HG03045 (cell line): Measurements from ENCODE around the gene UTP3.
"Not testable (repeated sequence)": the region's sequence is repeated elsewhere in the genome, so short reads cannot be mapped to it uniquely, and the experiment has no call there.

Source experiments
- ATAC-seq: cut with Tn5 transposase; IDR thresholded peaks from one replicate; pipeline ENCODE4 v1.9.1; 2021; ENCODE audit warnings: mild to moderate bottlenecking, moderate library complexity; ENCODE audit not compliant: unreplicated experiment

UTP3 gene, protein sequence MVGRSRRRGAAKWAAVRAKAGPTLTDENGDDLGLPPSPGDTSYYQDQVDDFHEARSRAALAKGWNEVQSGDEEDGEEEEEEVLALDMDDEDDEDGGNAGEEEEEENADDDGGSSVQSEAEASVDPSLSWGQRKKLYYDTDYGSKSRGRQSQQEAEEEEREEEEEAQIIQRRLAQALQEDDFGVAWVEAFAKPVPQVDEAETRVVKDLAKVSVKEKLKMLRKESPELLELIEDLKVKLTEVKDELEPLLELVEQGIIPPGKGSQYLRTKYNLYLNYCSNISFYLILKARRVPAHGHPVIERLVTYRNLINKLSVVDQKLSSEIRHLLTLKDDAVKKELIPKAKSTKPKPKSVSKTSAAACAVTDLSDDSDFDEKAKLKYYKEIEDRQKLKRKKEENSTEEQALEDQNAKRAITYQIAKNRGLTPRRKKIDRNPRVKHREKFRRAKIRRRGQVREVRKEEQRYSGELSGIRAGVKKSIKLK

GRCh38 chr4:70687821-70688794, at the start of gene UTP3:
Gene UTP3, plus strand, starts transcription at chr4:70688532. Its CDS starts 146 bp downstream, at chr4:70688678.
- peak; percentile 93 for ATAC-seq

DNA sequence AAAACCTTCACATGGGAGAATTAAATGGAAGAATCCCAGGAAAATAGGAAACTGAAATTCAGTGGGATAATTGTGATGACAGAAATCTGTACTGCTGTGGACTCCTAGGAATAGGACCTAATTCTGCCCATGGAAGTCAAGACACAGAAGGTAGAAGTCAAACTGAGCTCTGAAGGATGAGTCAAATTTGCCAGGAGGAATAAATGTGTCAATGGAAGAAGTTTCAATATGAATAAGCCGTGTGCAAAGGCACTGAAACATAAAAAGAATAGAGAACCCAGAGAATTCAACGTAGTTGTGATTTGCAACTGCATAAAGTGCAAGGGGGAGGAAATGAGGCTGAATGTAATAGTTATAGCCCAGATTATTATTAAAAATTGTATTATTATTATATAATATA, 48.1 kb upstream of the UTP3 start:
- no peak for ATAC-seq

DNA sequence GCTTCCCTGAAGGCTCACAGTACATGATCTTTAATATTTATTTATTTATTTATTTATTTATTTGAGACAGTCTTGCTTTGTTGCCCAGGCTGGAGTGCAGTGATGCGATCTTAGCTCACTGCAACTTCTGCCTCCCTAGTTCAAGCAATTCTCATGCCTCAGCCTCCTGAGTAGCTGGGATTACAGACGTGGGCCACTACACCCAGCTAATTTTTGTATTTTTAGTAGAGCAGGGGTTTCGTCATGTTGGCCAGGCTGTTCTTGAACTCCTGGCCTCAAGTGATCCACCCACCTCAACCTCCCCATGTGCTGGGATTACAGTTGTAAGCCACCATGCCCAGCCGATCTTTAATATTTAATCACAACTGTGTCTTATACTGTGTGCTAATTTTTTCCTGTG, 37.6 kb upstream of the UTP3 start:
- not testable (repeated sequence) for ATAC-seq

DNA sequence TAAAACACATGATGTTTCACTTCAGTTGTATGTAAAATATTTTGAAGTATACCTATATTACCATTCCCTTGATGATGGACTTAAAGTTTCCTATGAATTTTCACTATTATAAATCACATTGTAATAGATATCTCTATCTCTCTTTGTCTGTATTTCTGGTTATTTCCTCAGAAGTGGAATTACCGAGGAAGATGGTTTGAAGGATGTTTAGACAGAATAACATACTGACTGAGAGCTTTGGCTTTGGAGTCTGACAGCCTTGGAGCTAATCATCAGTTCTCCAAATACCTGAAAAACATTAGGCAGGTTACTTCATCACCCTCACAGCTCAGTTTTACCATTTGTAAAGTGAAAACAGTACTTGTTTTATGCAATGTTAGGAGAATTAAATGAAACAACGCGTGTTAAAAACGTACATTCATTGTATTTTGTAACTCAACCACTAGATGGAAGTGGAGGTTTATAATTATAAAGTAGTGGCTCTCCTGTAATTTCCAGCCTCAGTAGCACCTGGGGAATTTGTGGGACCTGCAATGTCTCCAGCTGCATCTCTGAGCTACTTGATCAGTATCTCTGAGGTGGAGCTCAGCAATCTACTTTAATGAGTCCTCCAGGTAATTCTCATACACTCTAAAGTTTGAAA, 36.3 kb upstream of the UTP3 start:
- ATAC-seq = no peak

DNA sequence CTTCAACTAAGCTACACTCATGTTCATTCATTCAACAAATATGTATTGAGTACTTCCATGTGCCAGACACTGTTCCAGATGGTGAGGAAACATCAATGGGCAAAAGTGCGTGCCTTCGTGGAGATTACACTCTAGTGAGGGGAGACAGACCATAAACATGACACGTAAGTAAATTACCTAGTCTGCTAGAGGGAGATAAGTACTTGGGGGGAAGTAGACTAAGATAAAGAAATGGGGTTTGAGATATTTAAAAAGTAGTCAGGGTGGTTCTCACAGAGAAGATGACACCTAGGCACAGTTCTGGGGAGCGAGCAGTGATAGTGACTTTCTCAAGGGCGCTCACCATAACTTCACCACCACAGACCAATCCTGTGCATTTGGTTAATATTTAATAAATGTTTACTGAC, 33.7 kb upstream of the UTP3 start:
- ATAC-seq = no peak

DNA sequence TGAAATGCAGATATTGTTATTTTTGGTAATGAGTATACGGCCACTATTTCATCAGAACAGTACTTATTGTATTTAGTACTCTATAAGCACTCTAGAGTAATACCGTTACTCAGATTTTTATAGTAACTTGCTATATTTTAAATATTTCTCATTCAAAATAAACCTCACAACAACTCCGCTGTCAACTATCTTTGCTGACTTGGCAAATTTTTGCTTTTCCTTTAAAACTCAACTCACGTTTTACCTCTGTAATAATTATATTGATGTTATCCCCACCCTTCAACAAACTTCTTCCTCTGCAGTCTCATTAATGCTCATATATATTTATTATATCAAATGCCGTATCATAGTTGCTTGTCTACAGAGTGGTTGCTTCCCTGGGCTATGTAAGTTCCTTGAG, 31.0 kb upstream of the UTP3 start:
- no peak for ATAC-seq

DNA sequence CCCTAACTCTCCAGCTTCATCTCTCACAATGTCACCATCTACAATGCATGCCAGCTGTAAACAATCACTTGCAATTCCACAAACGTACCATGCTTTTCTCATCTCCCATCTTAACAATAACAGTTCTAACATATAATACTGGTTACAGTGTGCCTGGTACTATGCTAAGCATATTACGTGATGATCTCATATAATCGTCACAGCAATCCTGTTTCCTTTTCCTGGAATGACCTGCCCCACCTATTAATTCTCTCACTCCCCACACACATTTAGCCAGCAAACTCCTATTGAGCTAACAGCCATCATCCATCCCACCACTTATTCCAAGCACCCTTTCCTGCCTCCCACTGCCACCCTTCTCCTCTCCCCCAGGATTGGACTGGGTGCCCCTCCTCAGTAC, 29.9 kb upstream of the UTP3 start:
- ATAC-seq = no peak

DNA sequence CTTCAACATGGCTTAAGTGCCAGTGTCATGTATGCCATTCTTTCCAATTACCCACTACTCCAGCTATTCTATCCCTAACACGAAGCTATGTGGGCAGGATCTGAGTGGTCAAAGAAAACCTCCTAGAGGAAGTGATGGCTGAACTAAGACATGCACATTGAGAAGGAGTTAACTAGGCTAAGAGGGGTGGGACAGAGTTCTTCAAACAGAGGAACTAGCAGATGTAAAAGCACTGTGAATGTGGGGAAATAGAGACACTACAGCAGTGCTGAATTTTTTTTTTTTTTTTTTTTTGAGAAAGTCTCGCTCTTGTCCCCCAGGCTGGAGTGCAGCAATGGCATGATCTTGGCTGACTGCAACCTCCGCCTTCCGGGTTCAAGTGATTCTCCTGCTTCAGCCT, 28.2 kb upstream of the UTP3 start:
- no peak for ATAC-seq

- peak; percentile 59 for ATAC-seq
Observed at GRCh38 chr4:70661309-70661922, 26.9 kb upstream of the UTP3 start.

GRCh38 chr4:70666369-70666768, 22.0 kb upstream of the UTP3 start, which contains the start of gene JCHAIN:
Gene JCHAIN, minus strand, starts transcription at chr4:70666508. Its CDS starts 18 bp downstream, at chr4:70666490.
- ATAC-seq = peak; percentile 61

GRCh38 chr4:70667740-70668535, 20.4 kb upstream of the UTP3 start:
- ATAC-seq = no peak

DNA sequence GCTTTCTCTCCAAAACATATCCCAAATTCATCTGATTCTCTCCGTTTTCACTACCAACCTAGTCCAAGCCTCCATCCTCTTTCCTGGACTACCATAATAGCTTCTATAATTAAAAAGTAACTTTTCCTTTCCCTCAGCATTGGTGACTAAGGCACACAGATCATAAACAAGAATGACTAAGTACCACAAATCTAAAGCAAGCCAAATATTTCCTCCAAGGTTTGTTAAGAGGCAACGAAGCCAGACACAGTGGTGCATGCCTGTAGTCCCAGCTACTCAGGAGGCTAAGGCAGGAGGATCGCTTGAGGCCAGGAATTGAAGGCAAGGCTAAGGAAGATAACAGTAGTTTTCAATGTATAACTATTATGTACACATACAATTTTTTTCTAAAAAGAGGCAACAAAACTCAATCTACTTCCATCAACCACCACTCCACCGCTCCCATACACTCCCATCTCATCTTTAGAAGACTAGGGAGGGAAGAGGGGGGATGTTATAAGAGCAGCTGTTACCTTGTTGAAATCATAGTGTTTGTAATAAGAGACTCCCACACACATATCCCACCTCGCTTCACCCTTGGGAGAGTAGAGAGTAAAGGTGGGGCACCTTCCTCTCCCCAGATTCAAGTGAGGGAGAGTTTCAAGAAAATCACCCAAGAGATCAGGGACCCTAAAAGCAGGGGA, 17.9 kb upstream of the UTP3 start:
- ATAC-seq = no peak

DNA sequence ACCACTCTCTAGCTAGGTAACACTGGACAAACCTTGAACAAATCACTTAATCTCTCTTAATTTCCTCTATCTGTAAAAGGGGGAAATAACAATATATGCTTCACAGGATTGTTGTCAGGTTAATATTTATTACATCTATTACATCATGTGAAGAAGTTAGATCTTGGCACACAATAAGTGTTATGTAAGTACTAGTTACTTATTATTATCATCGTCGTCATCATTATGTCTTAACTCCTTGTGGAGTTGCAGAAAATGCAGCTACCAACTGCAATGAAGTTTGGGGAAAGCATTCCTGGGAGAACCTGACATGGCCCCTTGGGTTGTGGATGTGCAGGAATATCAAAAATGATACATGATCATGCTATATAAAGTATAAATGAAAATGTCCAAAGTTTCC, 17.2 kb upstream of the UTP3 start:
- no peak for ATAC-seq

DNA sequence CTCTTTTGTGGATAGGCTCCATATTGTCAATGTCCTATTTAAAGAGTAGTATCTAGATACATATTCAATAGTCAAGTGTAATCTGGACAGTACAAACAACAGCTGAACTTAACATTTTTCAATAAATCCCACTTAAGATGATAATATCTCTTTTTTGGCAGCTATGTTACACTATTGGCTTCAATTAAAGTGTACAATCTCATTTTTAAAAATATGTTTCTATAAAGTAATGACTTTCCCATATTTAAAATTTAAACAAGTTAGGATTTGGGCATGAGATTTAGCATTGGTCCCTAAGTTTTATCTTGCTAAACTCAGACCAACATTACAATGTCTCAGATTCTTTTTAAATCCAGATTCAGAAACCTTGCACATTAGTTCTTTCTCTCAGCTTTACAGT, 14.1 kb upstream of the UTP3 start:
- ATAC-seq = no peak

DNA sequence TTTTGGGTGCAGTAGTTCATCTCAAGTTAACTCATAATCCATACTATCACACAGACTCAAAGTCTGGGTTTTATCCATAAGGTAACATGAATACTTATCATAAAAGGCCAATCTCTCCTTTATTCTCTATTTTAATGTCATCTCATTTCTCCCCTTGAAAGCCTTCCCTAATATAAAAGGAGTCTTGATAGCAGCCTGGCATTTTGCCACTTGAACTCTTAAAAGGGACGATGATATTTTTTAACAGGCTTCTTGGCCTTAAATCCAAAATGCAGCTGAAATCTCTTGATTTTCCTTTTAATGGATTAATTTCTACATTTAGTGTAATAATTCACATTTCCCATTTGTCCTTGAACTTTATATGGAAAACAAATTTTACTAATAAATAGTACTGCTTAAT, 13.6 kb upstream of the UTP3 start:
- no peak for ATAC-seq

GRCh38 chr4:70676554-70677090, 11.7 kb upstream of the UTP3 start:
- ATAC-seq = no peak

DNA sequence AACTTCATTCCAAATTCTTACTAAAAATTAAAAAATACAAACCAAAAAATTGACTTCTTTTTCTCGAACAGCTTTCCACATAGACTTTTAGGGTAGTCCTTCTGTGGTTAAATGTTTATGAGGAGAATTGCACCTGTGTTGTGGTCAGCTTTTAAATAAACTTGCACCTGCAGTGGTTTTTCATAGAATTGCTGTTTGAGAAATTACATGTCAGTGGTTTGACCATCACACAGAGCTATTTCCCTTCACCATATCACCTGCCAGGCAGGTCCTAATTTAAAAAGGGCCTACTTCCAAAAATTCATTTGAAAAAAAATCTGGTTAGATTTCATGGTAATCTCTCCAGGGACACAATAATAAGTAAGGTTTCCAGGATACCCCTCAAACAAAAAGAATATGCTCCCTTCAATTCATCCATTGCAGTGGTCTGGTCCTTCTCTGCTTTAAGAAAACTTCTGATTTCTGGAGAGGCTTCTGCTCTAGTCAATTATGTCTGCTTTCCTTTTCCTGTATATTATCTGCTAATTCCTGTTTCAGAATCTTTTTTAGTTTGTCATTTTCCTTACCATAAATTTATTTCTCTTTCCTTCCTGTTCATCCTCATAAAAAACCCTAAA, 9.8 kb upstream of the UTP3 start:
- ATAC-seq = peak; percentile 77

GRCh38 chr4:70680934-70681333, 7.4 kb upstream of the UTP3 start:
- no peak for ATAC-seq

GRCh38 chr4:70681704-70682103, 6.6 kb upstream of the UTP3 start:
- ATAC-seq = no peak
